ENCODE results near the gene ATP6V0E1. TPM values are rescaled to one million over a fixed set of nuclear protein-coding genes. Genes with fewer than 3 reads are reported as not detected.

The ATP6V0E1 gene
- total and polyA plus RNA-seq, 2 of the 4 experiments (the other 2 are of a cell fraction) = 258 to 277 TPM

GRCh38 chr5:173015598-173016455, 32.3 kb downstream of the ATP6V0E1 start:
- no peak overlapping the region for H3K27ac ChIP-seq (ENCODE audit: insufficient read depth, low read length)
- peaks cover 42 to 83% of the 10 kb centered on the region in 2 experiments for H3K79me1 ChIP-seq (ENCODE audit: low read depth in 1 of 2, low read length in 2 of 2)
- dilution Hi-C loops (cut with HindIII; ENCODE audit: low sequenced_read_pairs, unreplicated experiment) = no loop called here
- H3K4ac ChIP-seq (ENCODE audit: low read depth, low read length) = no peak overlapping the region
- peaks cover 38% of the 10 kb centered on the region for H4K20me1 ChIP-seq (ENCODE audit: insufficient read depth, low read length)
- intact Hi-C loops (cut with micrococcal nuclease) = no loop called here
- H2AK9ac ChIP-seq (replicated peaks; ENCODE audit: low read depth, low read length, poor library complexity) = peak overlapping the region; percentile 30
- no peak overlapping the region for H3K23ac ChIP-seq (ENCODE audit: low read depth, low read length)
- H3K18ac ChIP-seq (ENCODE audit: low read depth, low read length) = no peak overlapping the region
- H3K9ac ChIP-seq (ENCODE audit: low read depth, low read length) = no peak overlapping the region
- 91% methylated on average over 8 of the region's 13 CpGs; no CpG with 5 or more reads in 1 of the 2 experiments for WGBS, 2 experiments (ENCODE audit: extremely low coverage in 2 of 2, insufficient read length in 1 of 2)
- no peaks in the 10 kb centered on the region for H3K27me3 ChIP-seq (ENCODE audit: control insufficient read depth, insufficient read depth, low read length)
- POLR2A ChIA-PET (ENCODE audit: unreplicated experiment) = no interaction called here
- H2AFZ ChIP-seq (replicated peaks; ENCODE audit: low read length, poor library complexity) = no peak overlapping the region
- peak overlapping the region; percentile 40 for H2BK5ac ChIP-seq (ENCODE audit: low read depth, low read length, poor library complexity, severe bottlenecking)
- CTCF ChIA-PET = interaction anchor here (0.6 kb wide), 1 partner anchor 202 kb away, joined by 3 read pairs; no protein-coding TSS in a partner anchor
- BruUV-seq (replicated peaks) = no TSS peak
- H3K4me2 ChIP-seq (ENCODE audit: low read depth, low read length) = peak overlapping the region; percentile 30; the same call in 1 of the 2 replicates
- no peak overlapping the region for H3K56ac ChIP-seq (ENCODE audit: extremely low read depth, insufficient read depth, low read length)
- H2BK20ac ChIP-seq (ENCODE audit: low read depth, low read length) = no peak overlapping the region
- DNase-seq = no peak
- no peak for TF ChIP-seq RFX5 (IDR thresholded peaks at IDR 0.05; ENCODE audit: low read depth, low read length)
- no peak for TF ChIP-seq FOS (IDR thresholded peaks at IDR 0.05; ENCODE audit: low read depth, low read length)
- no peak for TF ChIP-seq CHD1 (IDR thresholded peaks at IDR 0.05; ENCODE audit: low read depth, low read length)
- TF ChIP-seq CEBPB (IDR thresholded peaks at IDR 0.05; ENCODE audit: low read depth, low read length) = no peak
- no peak for TF ChIP-seq RCOR1 (IDR thresholded peaks at IDR 0.05; ENCODE audit: insufficient replicate concordance, low read length)
- TF ChIP-seq SMC3 (IDR thresholded peaks at IDR 0.05; ENCODE audit: low read depth, low read length) = no peak
- TF ChIP-seq RAD21 (IDR thresholded peaks at IDR 0.05; ENCODE audit: low read length) = no peak
- H2BK120ac ChIP-seq (ENCODE audit: low read depth, low read length) = no peak overlapping the region
- in situ Hi-C loops (cut with MboI; ENCODE audit: low sequenced_read_pairs) = no loop called here
- H3K4me1 ChIP-seq (ENCODE audit: control insufficient read depth, insufficient read depth, low read length) = peaks cover 14% of the 10 kb centered on the region
- ATAC-seq (ENCODE audit: low read depth) = no peak
- H2BK15ac ChIP-seq (ENCODE audit: low read depth, low read length) = no peak overlapping the region
- no peak overlapping the region for H3K4me3 ChIP-seq (ENCODE audit: insufficient read depth, low read depth, low read length)
- H3K9me3 ChIP-seq (ENCODE audit: control insufficient read depth, insufficient read depth, low read length) = no peaks in the 10 kb centered on the region
- no peak overlapping the region for H4K91ac ChIP-seq (ENCODE audit: insufficient read depth, low read depth, low read length)
- H3K36me3 ChIP-seq (ENCODE audit: control insufficient read depth, insufficient read depth, low read length) = peaks cover 6% of the 10 kb centered on the region; the same call in 1 of the 2 replicates
- peak overlapping the region; percentile 29 for H2AK5ac ChIP-seq (ENCODE audit: low read depth, low read length)
- H4K5ac ChIP-seq (ENCODE audit: low read depth, low read length) = no peak overlapping the region
- H3K9me1 ChIP-seq (ENCODE audit: insufficient read depth, low read length) = peaks cover 21% of the 10 kb centered on the region
- no peak overlapping the region for H4K8ac ChIP-seq (ENCODE audit: low read depth in 2 of 2, low read length in 2 of 2)
- no peak overlapping the region for H3K14ac ChIP-seq (replicated peaks; ENCODE audit: low read depth, low read length)
